ENCODE data around the gene RAB8A.

The RAB8A gene

GRCh38 chr19:16121967-16122366, 10.3 kb downstream of the RAB8A start:
- H3K4me3 ChIP-seq (replicated peaks; ENCODE audit: low read depth, low read length): no peak overlapping the region
- no peak for TF ChIP-seq CTCF (IDR thresholded peaks at IDR 0.05; ENCODE audit: low read depth, low read length, missing control alignments)
- DNase-seq (ENCODE audit: extremely low read depth, low read depth): no peak

GRCh38 chr19:16124953-16125352, 13.3 kb downstream of the RAB8A start:
- DNase-seq (ENCODE audit: extremely low read depth, low read depth): no peak
- TF ChIP-seq CTCF (IDR thresholded peaks at IDR 0.05; ENCODE audit: low read depth, low read length, missing control alignments): no peak
- H3K4me3 ChIP-seq (replicated peaks; ENCODE audit: low read depth, low read length): no peak overlapping the region

- TF ChIP-seq CTCF (IDR thresholded peaks at IDR 0.05; ENCODE audit: low read depth, low read length, missing control alignments): no peak
- H3K4me3 ChIP-seq (replicated peaks; ENCODE audit: low read depth, low read length): no peak overlapping the region
- DNase-seq (ENCODE audit: extremely low read depth, low read depth): no peak
These were observed 14.2 kb downstream of the RAB8A start for GRCh38 chr19:16125737-16126495.

- no peak for TF ChIP-seq CTCF (IDR thresholded peaks at IDR 0.05; ENCODE audit: low read depth, low read length, missing control alignments)
- DNase-seq (ENCODE audit: extremely low read depth, low read depth): no peak
- H3K4me3 ChIP-seq (replicated peaks; ENCODE audit: low read depth, low read length): no peak overlapping the region
These were observed 15.4 kb downstream of the RAB8A start for GRCh38 chr19:16127080-16127479.

GRCh38 chr19:16127776-16128371, 16.2 kb downstream of the RAB8A start:
- no peak for DNase-seq (ENCODE audit: extremely low read depth, low read depth)
- TF ChIP-seq CTCF (IDR thresholded peaks at IDR 0.05; ENCODE audit: low read depth, low read length, missing control alignments): no peak
- no peak overlapping the region for H3K4me3 ChIP-seq (replicated peaks; ENCODE audit: low read depth, low read length)

- TF ChIP-seq CTCF (IDR thresholded peaks at IDR 0.05; ENCODE audit: low read depth, low read length, missing control alignments): no peak
- no peak overlapping the region for H3K4me3 ChIP-seq (replicated peaks; ENCODE audit: low read depth, low read length)
- no peak for DNase-seq (ENCODE audit: extremely low read depth, low read depth)
These were observed 20.0 kb downstream of the RAB8A start for GRCh38 chr19:16131648-16132047.

Measured in HFF-Myc (cell line).